ENCODE results near the gene NCAM2. TPM values are rescaled to one million over a fixed set of nuclear protein-coding genes. Genes with fewer than 3 reads are reported as not detected.

Gene NCAM2
- total and polyA plus RNA-seq, 9 donors = 0.35 to 6.8 (median 1.2) TPM

- 87 to 96% (median 95%) methylated on average over 2 of the region's 2 CpGs for WGBS, 3 donors
- Histone ChIP-seq H3K36me3 (no peaks in the 10 kb centered on the region), H3K4me1 (ENCODE audit: insufficient read depth) (no peaks in the 10 kb centered on the region), H3K27ac (no peak overlapping the region), H3K4me3 (no peak overlapping the region), H3K9me3 (no peaks in the 10 kb centered on the region), H3K27me3 (no peaks in the 10 kb centered on the region)
- TF ChIP-seq CTCF (IDR thresholded peaks at IDR 0.05) (no peak), EP300 (IDR thresholded peaks at IDR 0.05) (no peak), POLR2A (IDR thresholded peaks at IDR 0.05) (no peak)
- DNase-seq = no peak
- intact Hi-C loops (cut with DNase I) = no loop called here
These were observed 54.5 kb downstream of the NCAM2 start for GRCh38 chr21:21052672-21053071.

GRCh38 chr21:21057349-21058062 lies 59.3 kb downstream of the NCAM2 start:
- intact Hi-C loops (cut with DNase I) = no loop called here
- Histone ChIP-seq H3K27me3 (no peaks in the 10 kb centered on the region), H3K9me3 (no peaks in the 10 kb centered on the region), H3K4me1 (ENCODE audit: insufficient read depth) (no peaks in the 10 kb centered on the region), H3K36me3 (no peaks in the 10 kb centered on the region), H3K27ac (no peak overlapping the region), H3K4me3 (no peak overlapping the region)
- 79 to 84% (median 82%) methylated on average over 8 of the region's 8 CpGs for WGBS, 3 donors
- TF ChIP-seq EP300 (IDR thresholded peaks at IDR 0.05) = no peak
- TF ChIP-seq POLR2A (IDR thresholded peaks at IDR 0.05) = no peak
- TF ChIP-seq CTCF (IDR thresholded peaks at IDR 0.05) = no peak
- DNase-seq = no peak

GRCh38 chr21:21063828-21064227 lies 65.6 kb downstream of the NCAM2 start:
- no peak for TF ChIP-seq EP300 (IDR thresholded peaks at IDR 0.05)
- no peak for TF ChIP-seq CTCF (IDR thresholded peaks at IDR 0.05)
- TF ChIP-seq POLR2A (IDR thresholded peaks at IDR 0.05) = no peak
- no peaks in the 10 kb centered on the region for H3K27me3 ChIP-seq
- intact Hi-C loops (cut with DNase I) = no loop called here
- no peaks in the 10 kb centered on the region for H3K9me3 ChIP-seq
- DNase-seq = no peak
- no peaks in the 10 kb centered on the region for H3K36me3 ChIP-seq
- WGBS, 3 donors = 44 to 93% (median 79%) methylated on average over 1 of the region's 1 CpG
- no peak overlapping the region for H3K27ac ChIP-seq
- H3K4me1 ChIP-seq (ENCODE audit: insufficient read depth) = no peaks in the 10 kb centered on the region
- H3K4me3 ChIP-seq = no peak overlapping the region

GRCh38 chr21:21064353-21064752 lies 66.1 kb downstream of the NCAM2 start:
- no peak for TF ChIP-seq POLR2A (IDR thresholded peaks at IDR 0.05)
- 67 to 82% (median 73%) methylated on average over 1 of the region's 1 CpG for WGBS, 3 donors
- intact Hi-C loops (cut with DNase I) = no loop called here
- Histone ChIP-seq H3K4me1 (ENCODE audit: insufficient read depth) (no peaks in the 10 kb centered on the region), H3K36me3 (no peaks in the 10 kb centered on the region), H3K27me3 (no peaks in the 10 kb centered on the region), H3K27ac (no peak overlapping the region), H3K4me3 (no peak overlapping the region), H3K9me3 (no peaks in the 10 kb centered on the region)
- DNase-seq = no peak

- H3K9me3 ChIP-seq = no peaks in the 10 kb centered on the region
- intact Hi-C loops (cut with DNase I) = no loop called here
- H3K27ac ChIP-seq = no peak overlapping the region
- TF ChIP-seq CTCF (IDR thresholded peaks at IDR 0.05) = no peak
- no peak for TF ChIP-seq POLR2A (IDR thresholded peaks at IDR 0.05)
- no peak for TF ChIP-seq EP300 (IDR thresholded peaks at IDR 0.05)
- no peak overlapping the region for H3K4me3 ChIP-seq
- no peaks in the 10 kb centered on the region for H3K36me3 ChIP-seq
- H3K4me1 ChIP-seq (ENCODE audit: insufficient read depth) = no peaks in the 10 kb centered on the region
- H3K27me3 ChIP-seq = no peaks in the 10 kb centered on the region
- DNase-seq = no peak
These were observed 69.2 kb downstream of the NCAM2 start for GRCh38 chr21:21067375-21067774.

All from ovary (tissue), 9 donors.